OCI-LY7 (cell line): ENCODE data around the gene MYO1C.

Experiments
- CTCF ChIP-seq: fragments of 200-600 bp; sonication (generic); conservative IDR thresholded peaks from 2 replicates; pipeline ENCODE4 v1.5.1; 2014; ENCODE audit warnings: mild to moderate bottlenecking, antibody characterized with exemption, low read length, moderate library complexity, mixed read lengths
- EZH2phosphoT487 ChIP-seq: fragments of 200-600 bp; sonication (generic); IDR thresholded peaks from 2 replicates; pipeline ENCODE4 v1.6.1; 2018; ENCODE audit warnings: low read depth, borderline replicate concordance, mild to moderate bottlenecking, mixed run types, antibody characterized with exemption, low read length, moderate library complexity, mixed read lengths

- TF ChIP-seq CTCF (no peak), EZH2phosphoT487 (no peak)
Observed at GRCh38 chr17:1478418-1478817, 14.1 kb downstream of the MYO1C start.
